GM21381 (cell line): ENCODE measurements around the gene CFAP91.
"Not testable (repeated sequence)": the region's sequence is repeated elsewhere in the genome, so short reads cannot be mapped to it uniquely, and the experiment has no call there.

Experiments
- ATAC-seq: cut with Tn5 transposase; IDR thresholded peaks from one replicate; pipeline ENCODE4 v1.9.1; 2021; ENCODE audit warnings: mild to moderate bottlenecking, moderate library complexity; ENCODE audit not compliant: unreplicated experiment

Gene CFAP91

GRCh38 chr3:119676771-119677640 lies 25.8 kb upstream of the CFAP91 start, which contains the start of gene COX17:
Gene COX17, minus strand, starts transcription at chr3:119677406. Its CDS starts 96 bp downstream, at chr3:119677310.
- peak; percentile 88 for ATAC-seq

- ATAC-seq = no peak
Observed at GRCh38 chr3:119677641-119677934, 25.2 kb upstream of the CFAP91 start.

GRCh38 chr3:119678209-119678608 lies 24.6 kb upstream of the CFAP91 start:
- ATAC-seq = not testable (repeated sequence)

GRCh38 chr3:119679874-119680273 lies 22.9 kb upstream of the CFAP91 start:
- no peak for ATAC-seq

- no peak for ATAC-seq
Observed at GRCh38 chr3:119681279-119681678, 21.5 kb upstream of the CFAP91 start.

- no peak for ATAC-seq
Observed at GRCh38 chr3:119683421-119683820, 19.4 kb upstream of the CFAP91 start.

- ATAC-seq = no peak
Observed at GRCh38 chr3:119690043-119690656, 12.7 kb upstream of the CFAP91 start.

- no peak for ATAC-seq
Observed at GRCh38 chr3:119695480-119695879, 7.3 kb upstream of the CFAP91 start.

GRCh38 chr3:119697394-119697793 lies 5.4 kb upstream of the CFAP91 start:
- no peak for ATAC-seq

- peak; percentile 32 for ATAC-seq
Observed at GRCh38 chr3:119700269-119700919, 2.4 kb upstream of the CFAP91 start.

- no peak for ATAC-seq
Observed at GRCh38 chr3:119700920-119701734, 1.7 kb upstream of the CFAP91 start.

- ATAC-seq = no peak
Observed at GRCh38 chr3:119703820-119704531, 1.2 kb downstream of the CFAP91 start.

GRCh38 chr3:119715105-119715504 lies 12.3 kb downstream of the CFAP91 start:
- ATAC-seq = no peak

- ATAC-seq = no peak
Observed at GRCh38 chr3:119716998-119717397, 14.2 kb downstream of the CFAP91 start.

- no peak for ATAC-seq
Observed at GRCh38 chr3:119717520-119717919, 14.7 kb downstream of the CFAP91 start.

- ATAC-seq = no peak
Observed at GRCh38 chr3:119723022-119723421, 20.2 kb downstream of the CFAP91 start.

- ATAC-seq = no peak
Observed at GRCh38 chr3:119726909-119727308, 24.1 kb downstream of the CFAP91 start.

- ATAC-seq = no peak
Observed at GRCh38 chr3:119729996-119730395, 27.2 kb downstream of the CFAP91 start.

- no peak for ATAC-seq
Observed at GRCh38 chr3:119731560-119732343, 28.9 kb downstream of the CFAP91 start.

GRCh38 chr3:119733812-119734211 lies 31.0 kb downstream of the CFAP91 start:
- no peak for ATAC-seq
